ENCODE data around the gene TNIP3. TPM values are rescaled to one million over a fixed set of nuclear protein-coding genes. Genes with fewer than 3 reads are reported as not detected.

TNIP3 gene
- total RNA-seq, 2 donors from 2014 or later: 0.12 to 0.47 TPM

DNA sequence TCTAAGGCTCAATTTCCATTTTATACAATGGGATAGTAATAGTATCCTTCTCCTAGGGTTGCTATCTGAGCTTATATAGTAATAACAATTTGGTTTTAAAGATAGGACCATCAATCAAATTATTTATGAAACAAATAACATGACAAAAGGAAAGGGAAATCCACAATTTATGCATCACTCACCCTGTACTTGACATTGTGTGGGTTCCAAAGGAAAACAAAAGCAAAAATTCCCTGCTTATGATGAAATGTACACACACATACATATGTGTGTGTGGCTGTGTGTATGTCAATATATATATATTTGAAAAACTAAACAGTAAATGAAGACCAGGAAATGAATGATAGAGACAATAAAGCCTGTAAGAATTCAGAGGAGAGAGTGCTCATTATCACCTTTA lies 2.9 kb upstream of the TNIP3 start:
- H3K36me3 Mint-ChIP-seq (ENCODE audit: low read depth): no peaks in the 10 kb centered on the region
- peaks cover 19% of the 10 kb centered on the region for H3K4me1 Mint-ChIP-seq
- ATAC-seq (no peak), DNase-seq (no peak)
- H3K27ac Mint-ChIP-seq: peak overlapping the region; percentile 83
- H3K9me3 ChIP-seq (ENCODE audit: control insufficient read depth, low read length, poor library complexity, severe bottlenecking): no peaks in the 10 kb centered on the region
- no peaks in the 10 kb centered on the region for H3K27me3 Mint-ChIP-seq
- no peak overlapping the region for H3K4me3 Mint-ChIP-seq

DNA sequence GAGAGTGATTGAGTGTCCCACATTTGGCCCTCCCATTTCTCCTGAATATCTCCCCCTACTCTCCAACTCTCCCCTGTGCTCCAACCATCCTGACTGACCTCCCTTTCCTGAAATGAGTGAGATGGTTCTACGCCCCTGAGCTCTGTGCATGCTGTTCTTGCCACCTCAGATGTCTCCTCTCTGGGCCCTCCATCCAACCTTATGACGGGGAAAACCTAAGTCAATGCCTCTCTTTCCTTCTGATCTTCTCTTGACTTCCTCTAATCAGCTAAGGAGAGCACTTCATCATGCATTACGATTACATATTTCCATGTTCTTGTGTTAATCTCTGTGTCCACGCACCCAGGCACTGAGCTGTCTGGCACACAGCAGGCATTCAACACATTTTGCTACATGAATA lies 1.1 kb upstream of the TNIP3 start:
- Mint-ChIP-seq H3K27me3 (no peaks in the 10 kb centered on the region), H3K27ac (peak overlapping the region; percentile 83), H3K4me1 (peaks cover 19% of the 10 kb centered on the region), H3K36me3 (ENCODE audit: low read depth) (no peaks in the 10 kb centered on the region), H3K4me3 (no peak overlapping the region)
- no peaks in the 10 kb centered on the region for H3K9me3 ChIP-seq (ENCODE audit: control insufficient read depth, low read length, poor library complexity, severe bottlenecking)
- DNase-seq (no peak), ATAC-seq (no peak)

- peak overlapping the region; percentile 95 for H3K4me3 Mint-ChIP-seq
- H3K36me3 Mint-ChIP-seq (ENCODE audit: low read depth): no peaks in the 10 kb centered on the region
- H3K27me3 Mint-ChIP-seq: no peaks in the 10 kb centered on the region
- peaks cover 30% of the 10 kb centered on the region for H3K4me1 Mint-ChIP-seq
- DNase-seq: peak in 2 of 3 donors; percentile 7 to 20
- ATAC-seq: peak; percentile 20
- H3K27ac Mint-ChIP-seq: peak overlapping the region; percentile 86
- no peaks in the 10 kb centered on the region for H3K9me3 ChIP-seq (ENCODE audit: control insufficient read depth, low read length, poor library complexity, severe bottlenecking)
Observed at GRCh38 chr4:121156822-121157769, 7.0 kb downstream of the TNIP3 start.

GRCh38 chr4:121155893-121156292 lies 8.2 kb downstream of the TNIP3 start:
- no peak for ATAC-seq
- no peaks in the 10 kb centered on the region for H3K36me3 Mint-ChIP-seq (ENCODE audit: low read depth)
- no peaks in the 10 kb centered on the region for H3K9me3 ChIP-seq (ENCODE audit: control insufficient read depth, low read length, poor library complexity, severe bottlenecking)
- H3K27ac Mint-ChIP-seq: no peak overlapping the region
- H3K27me3 Mint-ChIP-seq: no peaks in the 10 kb centered on the region
- H3K4me3 Mint-ChIP-seq: peak overlapping the region; percentile 63
- H3K4me1 Mint-ChIP-seq: peaks cover 33% of the 10 kb centered on the region
- no peak for DNase-seq

GRCh38 chr4:121154103-121154515 lies 10.0 kb downstream of the TNIP3 start:
- no peak for DNase-seq
- H3K36me3 Mint-ChIP-seq (ENCODE audit: low read depth): no peaks in the 10 kb centered on the region
- H3K9me3 ChIP-seq (ENCODE audit: control insufficient read depth, low read length, poor library complexity, severe bottlenecking): no peaks in the 10 kb centered on the region
- peak overlapping the region; percentile 91 for H3K27ac Mint-ChIP-seq
- peaks cover 36% of the 10 kb centered on the region for H3K4me1 Mint-ChIP-seq
- H3K4me3 Mint-ChIP-seq: peak overlapping the region; percentile 77
- ATAC-seq: peak; percentile 95
- H3K27me3 Mint-ChIP-seq: no peaks in the 10 kb centered on the region

GRCh38 chr4:121151942-121152341 lies 12.2 kb downstream of the TNIP3 start:
- Mint-ChIP-seq H3K36me3 (ENCODE audit: low read depth) (no peaks in the 10 kb centered on the region), H3K27ac (no peak overlapping the region), H3K4me3 (no peak overlapping the region), H3K27me3 (no peaks in the 10 kb centered on the region), H3K4me1 (peaks cover 29% of the 10 kb centered on the region)
- DNase-seq (no peak), ATAC-seq (no peak)
- no peaks in the 10 kb centered on the region for H3K9me3 ChIP-seq (ENCODE audit: control insufficient read depth, low read length, poor library complexity, severe bottlenecking)

- Mint-ChIP-seq H3K36me3 (ENCODE audit: low read depth) (no peaks in the 10 kb centered on the region), H3K4me1 (peaks cover 25% of the 10 kb centered on the region), H3K27me3 (no peaks in the 10 kb centered on the region), H3K27ac (no peak overlapping the region), H3K4me3 (no peak overlapping the region)
- DNase-seq (no peak), ATAC-seq (no peak)
- H3K9me3 ChIP-seq (ENCODE audit: control insufficient read depth, low read length, poor library complexity, severe bottlenecking): no peaks in the 10 kb centered on the region
Observed at GRCh38 chr4:121150486-121150885, 13.6 kb downstream of the TNIP3 start.

DNA sequence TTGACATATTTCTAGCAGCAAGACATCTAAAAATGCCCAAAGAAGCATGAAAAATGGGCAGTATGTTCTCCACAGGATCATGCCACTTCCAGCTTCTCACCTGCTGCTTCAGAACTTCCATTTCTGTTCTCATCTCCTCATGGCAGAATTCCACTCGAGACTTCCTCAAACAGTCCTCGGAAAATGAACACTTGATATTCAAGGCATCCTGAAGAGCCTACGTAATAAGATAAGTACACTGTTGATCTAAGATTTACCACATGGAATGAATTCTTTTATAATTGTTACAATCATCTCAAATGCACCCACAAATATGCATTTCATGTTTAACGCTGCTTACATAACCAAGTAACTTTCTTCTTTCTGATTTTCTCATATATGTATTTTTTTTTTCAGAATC lies 14.1 kb downstream of the TNIP3 start:
- H3K27me3 Mint-ChIP-seq: no peaks in the 10 kb centered on the region
- ATAC-seq: no peak
- DNase-seq: no peak
- peaks cover 23% of the 10 kb centered on the region for H3K4me1 Mint-ChIP-seq
- no peaks in the 10 kb centered on the region for H3K9me3 ChIP-seq (ENCODE audit: control insufficient read depth, low read length, poor library complexity, severe bottlenecking)
- H3K36me3 Mint-ChIP-seq (ENCODE audit: low read depth): no peaks in the 10 kb centered on the region
- H3K27ac Mint-ChIP-seq: no peak overlapping the region
- no peak overlapping the region for H3K4me3 Mint-ChIP-seq

DNA sequence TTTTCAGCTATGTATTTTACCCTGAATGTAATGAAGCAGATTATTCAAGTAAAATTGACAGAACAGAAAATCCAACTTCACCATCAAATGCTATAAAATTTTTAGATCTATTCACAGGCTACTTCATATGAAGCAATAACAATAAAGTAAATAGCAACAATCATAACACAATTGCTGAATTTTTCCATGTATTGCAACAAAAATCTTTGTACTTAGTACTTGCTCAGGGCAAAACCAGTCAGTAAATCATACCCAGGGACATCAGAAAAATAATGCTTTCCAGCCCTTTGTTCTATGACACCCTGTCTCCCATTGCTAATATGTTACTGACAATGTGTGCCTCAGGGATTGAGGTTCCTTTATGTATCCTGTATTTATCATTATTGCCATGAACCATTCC lies 15.5 kb downstream of the TNIP3 start:
- ATAC-seq (no peak), DNase-seq (no peak)
- H3K4me3 Mint-ChIP-seq: no peak overlapping the region
- H3K27ac Mint-ChIP-seq: no peak overlapping the region
- no peaks in the 10 kb centered on the region for H3K36me3 Mint-ChIP-seq (ENCODE audit: low read depth)
- peaks cover 12% of the 10 kb centered on the region for H3K4me1 Mint-ChIP-seq
- no peaks in the 10 kb centered on the region for H3K9me3 ChIP-seq (ENCODE audit: control insufficient read depth, low read length, poor library complexity, severe bottlenecking)
- H3K27me3 Mint-ChIP-seq: no peaks in the 10 kb centered on the region

GRCh38 chr4:121148000-121148399 lies 16.1 kb downstream of the TNIP3 start:
- no peak overlapping the region for H3K27ac Mint-ChIP-seq
- no peaks in the 10 kb centered on the region for H3K27me3 Mint-ChIP-seq
- DNase-seq (no peak), ATAC-seq (no peak)
- no peaks in the 10 kb centered on the region for H3K36me3 Mint-ChIP-seq (ENCODE audit: low read depth)
- no peak overlapping the region for H3K4me3 Mint-ChIP-seq
- peaks cover 11% of the 10 kb centered on the region for H3K4me1 Mint-ChIP-seq
- H3K9me3 ChIP-seq (ENCODE audit: control insufficient read depth, low read length, poor library complexity, severe bottlenecking): no peaks in the 10 kb centered on the region

DNA sequence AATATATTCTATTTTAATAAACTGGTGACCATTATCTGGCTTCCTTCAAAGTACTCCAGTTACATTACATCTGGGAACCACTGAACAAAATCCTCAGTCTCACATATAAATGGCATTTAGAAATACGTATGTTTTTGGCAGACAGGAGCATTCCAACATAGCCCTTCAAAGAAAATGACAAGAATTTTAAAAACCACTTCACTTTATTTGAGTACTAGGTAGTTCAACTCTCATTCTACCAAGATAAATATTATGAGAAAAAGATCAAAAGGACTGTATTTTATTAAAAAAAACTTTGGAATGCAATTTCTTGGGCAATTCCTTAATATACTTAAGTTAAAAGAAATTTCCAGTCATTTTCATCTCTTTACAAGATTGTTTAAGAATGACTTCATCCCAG lies 17.6 kb downstream of the TNIP3 start:
- H3K9me3 ChIP-seq (ENCODE audit: control insufficient read depth, low read length, poor library complexity, severe bottlenecking): no peaks in the 10 kb centered on the region
- H3K4me3 Mint-ChIP-seq: no peak overlapping the region
- peaks cover 11% of the 10 kb centered on the region for H3K4me1 Mint-ChIP-seq
- no peak overlapping the region for H3K27ac Mint-ChIP-seq
- ATAC-seq: no peak
- no peak for DNase-seq
- H3K27me3 Mint-ChIP-seq: no peaks in the 10 kb centered on the region
- no peaks in the 10 kb centered on the region for H3K36me3 Mint-ChIP-seq (ENCODE audit: low read depth)

GRCh38 chr4:121145430-121145829 lies 18.7 kb downstream of the TNIP3 start:
- H3K9me3 ChIP-seq (ENCODE audit: control insufficient read depth, low read length, poor library complexity, severe bottlenecking): no peaks in the 10 kb centered on the region
- ATAC-seq (no peak), DNase-seq (no peak)
- no peaks in the 10 kb centered on the region for H3K36me3 Mint-ChIP-seq (ENCODE audit: low read depth)
- H3K4me1 Mint-ChIP-seq: peaks cover 4% of the 10 kb centered on the region
- no peaks in the 10 kb centered on the region for H3K27me3 Mint-ChIP-seq
- no peak overlapping the region for H3K4me3 Mint-ChIP-seq
- no peak overlapping the region for H3K27ac Mint-ChIP-seq

- Mint-ChIP-seq H3K27me3 (no peaks in the 10 kb centered on the region), H3K4me3 (no peak overlapping the region), H3K27ac (no peak overlapping the region), H3K36me3 (ENCODE audit: low read depth) (no peaks in the 10 kb centered on the region), H3K4me1 (peaks cover 11% of the 10 kb centered on the region)
- DNase-seq: no peak
- no peaks in the 10 kb centered on the region for H3K9me3 ChIP-seq (ENCODE audit: control insufficient read depth, low read length, poor library complexity, severe bottlenecking)
- ATAC-seq: no peak
Observed at GRCh38 chr4:121144021-121144420, 20.1 kb downstream of the TNIP3 start.

DNA sequence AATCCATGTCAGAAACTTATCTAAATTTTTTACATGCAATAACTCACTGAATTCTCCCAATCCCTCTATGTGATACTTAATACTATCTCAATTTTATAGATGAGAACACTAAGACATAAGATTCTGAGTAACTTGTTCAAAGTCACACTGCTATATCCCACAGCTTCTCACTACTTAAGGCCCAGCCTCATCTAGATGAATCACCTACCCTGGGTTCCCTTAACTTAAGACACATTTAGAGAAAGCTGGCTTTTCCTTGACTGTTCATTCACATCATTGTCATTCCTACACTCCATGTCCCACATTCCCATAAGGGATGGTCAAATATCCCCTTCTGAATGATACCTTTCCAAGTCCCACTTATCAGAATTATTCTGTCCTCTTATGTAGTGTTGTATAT lies 21.0 kb downstream of the TNIP3 start:
- Mint-ChIP-seq H3K27me3 (no peaks in the 10 kb centered on the region), H3K4me1 (peaks cover 14% of the 10 kb centered on the region), H3K36me3 (ENCODE audit: low read depth) (no peaks in the 10 kb centered on the region), H3K27ac (no peak overlapping the region), H3K4me3 (no peak overlapping the region)
- H3K9me3 ChIP-seq (ENCODE audit: control insufficient read depth, low read length, poor library complexity, severe bottlenecking): no peaks in the 10 kb centered on the region
- ATAC-seq (no peak), DNase-seq (no peak)
